Glomerular endothelial cell (primary cell): ENCODE measurements around the gene ENTREP3. TPM values are rescaled to one million over a fixed set of nuclear protein-coding genes. Genes with fewer than 3 reads are reported as not detected.
"Not testable (repeated sequence)": the region's sequence is repeated elsewhere in the genome, so short reads cannot be mapped to it uniquely, and the experiment has no call there.

Source experiments
- DNase-seq: peaks from one replicate; pipeline ENCODE4 v3.0.0-alpha.2; 2011; ENCODE audit warnings: low read depth, low spot score; ENCODE audit errors: extremely low read depth
- total RNA-seq: library from RNA; depleted of rRNA; stranded (reverse); fragments of >200 nt; gene quantifications from 2 replicates; pipeline ENCODE4 v1.2.3, GENCODE V29; 2015

Gene ENTREP3, protein sequence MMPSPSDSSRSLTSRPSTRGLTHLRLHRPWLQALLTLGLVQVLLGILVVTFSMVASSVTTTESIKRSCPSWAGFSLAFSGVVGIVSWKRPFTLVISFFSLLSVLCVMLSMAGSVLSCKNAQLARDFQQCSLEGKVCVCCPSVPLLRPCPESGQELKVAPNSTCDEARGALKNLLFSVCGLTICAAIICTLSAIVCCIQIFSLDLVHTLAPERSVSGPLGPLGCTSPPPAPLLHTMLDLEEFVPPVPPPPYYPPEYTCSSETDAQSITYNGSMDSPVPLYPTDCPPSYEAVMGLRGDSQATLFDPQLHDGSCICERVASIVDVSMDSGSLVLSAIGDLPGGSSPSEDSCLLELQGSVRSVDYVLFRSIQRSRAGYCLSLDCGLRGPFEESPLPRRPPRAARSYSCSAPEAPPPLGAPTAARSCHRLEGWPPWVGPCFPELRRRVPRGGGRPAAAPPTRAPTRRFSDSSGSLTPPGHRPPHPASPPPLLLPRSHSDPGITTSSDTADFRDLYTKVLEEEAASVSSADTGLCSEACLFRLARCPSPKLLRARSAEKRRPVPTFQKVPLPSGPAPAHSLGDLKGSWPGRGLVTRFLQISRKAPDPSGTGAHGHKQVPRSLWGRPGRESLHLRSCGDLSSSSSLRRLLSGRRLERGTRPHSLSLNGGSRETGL
- total RNA-seq, result 26.5 and 46.3 TPM in 2 replicates

DNA sequence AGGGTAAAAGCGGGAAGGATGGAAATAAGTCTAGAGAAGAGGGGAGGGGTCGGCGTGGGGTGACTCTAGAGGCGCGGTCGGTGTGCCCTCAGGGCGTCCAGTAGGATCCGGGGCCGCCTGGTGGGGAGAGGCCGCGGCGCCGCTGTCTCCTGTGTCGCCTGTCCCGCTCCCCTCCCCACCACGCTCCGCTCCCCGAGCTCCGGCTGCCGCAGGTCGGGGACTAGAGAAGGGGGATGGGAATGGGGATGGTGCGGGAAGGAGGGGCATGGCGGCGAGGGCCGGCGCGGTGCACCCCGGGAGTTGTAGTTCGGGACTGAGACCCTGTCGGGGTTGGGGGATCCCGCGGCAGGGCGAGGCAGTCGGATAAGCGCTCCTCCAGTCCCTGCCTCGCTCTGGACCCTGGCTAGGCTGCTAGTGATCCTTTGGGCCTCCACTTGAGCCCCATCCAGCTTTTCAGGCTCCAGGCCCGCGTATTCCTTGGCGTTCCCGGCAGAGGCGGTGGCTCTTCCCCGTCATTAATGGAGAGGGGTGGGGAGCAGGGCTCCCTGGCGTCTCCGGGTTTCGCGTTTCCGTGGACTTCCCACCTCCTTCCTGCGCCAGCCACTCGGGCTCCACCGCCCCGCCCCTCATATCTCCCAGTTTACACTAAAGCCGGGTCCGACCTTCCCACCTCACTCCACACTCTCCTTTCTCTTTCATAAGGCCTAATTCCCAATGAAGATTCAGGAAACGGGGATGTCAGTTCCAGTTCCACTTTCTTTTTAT lies at the start of gene ENTREP3:
Gene ENTREP3 (minus strand): TSS at position 241 of the 765 bp plus-strand sequence. CDS start 606 bp downstream, outside the sequence.
- DNase-seq, result no peak

- DNase-seq, result no peak
These were observed 49.3 kb upstream of the ENTREP3 start for GRCh38 chr1:155304558-155305063.

- no peak for DNase-seq
These were observed 46.1 kb upstream of the ENTREP3 start, which contains the start of gene PKLR for GRCh38 chr1:155301342-155301841. TSS of gene PKLR (minus strand) at chr1:155301438. CDS start at chr1:155301395, 43 bp downstream.

DNA sequence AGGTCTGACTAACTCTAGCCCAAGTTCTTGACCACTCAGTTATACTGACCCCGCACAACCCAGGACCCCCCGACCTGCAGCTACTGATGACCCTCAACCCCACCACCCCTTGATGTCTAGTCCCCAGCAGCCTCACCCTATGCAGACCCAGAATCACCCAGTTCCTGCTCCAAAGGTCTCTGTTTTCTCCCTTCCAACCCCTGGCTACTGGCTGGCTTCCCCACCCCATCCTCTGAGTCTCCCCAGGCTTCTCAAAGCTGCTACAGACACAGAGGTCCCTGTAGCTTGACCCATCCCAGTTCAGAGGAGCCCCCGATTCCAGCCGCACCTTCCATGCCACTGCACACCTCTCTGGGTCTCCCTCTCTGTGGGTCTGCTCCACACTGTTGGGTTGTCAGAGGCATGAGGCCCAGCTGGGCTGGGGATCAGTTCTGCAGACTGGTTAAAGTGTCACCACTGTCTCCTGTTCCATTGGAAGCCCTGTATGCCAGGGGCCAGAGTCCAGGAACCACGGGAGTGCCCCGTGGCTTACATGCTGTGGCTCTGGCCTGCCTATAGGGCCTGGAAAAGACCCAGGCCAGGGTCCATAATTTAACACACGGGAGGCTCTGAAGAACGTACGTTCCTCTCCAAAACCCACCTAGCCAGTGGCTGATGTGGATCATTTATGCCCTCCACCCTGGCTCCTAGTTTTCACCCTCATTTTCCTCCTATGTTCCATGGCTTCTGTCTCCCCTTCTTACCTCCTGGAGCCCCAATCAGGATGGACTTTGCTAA lies 45.5 kb upstream of the ENTREP3 start:
- DNase-seq, result no peak

DNA sequence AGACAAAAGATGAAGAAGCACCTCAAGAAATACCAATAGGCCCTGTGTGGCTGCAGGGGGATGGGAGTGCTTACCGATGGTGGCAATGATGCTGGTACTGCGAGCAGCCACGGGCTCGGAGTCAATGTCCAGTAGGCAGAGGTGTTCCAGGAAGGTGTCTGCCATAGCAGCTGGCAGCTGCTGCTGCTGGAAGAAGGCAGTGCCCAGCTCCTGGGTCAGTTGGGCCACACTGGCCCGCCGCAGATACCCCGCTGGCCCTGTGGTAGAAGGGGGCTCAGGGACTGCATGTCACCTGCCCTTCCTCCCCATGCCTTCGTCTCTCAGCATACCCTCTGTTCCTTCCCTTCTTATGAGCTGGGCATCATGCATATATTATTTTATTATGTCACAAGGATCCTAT lies 44.7 kb upstream of the ENTREP3 start:
- no peak for DNase-seq

- DNase-seq, result no peak
These were observed 42.1 kb upstream of the ENTREP3 start for GRCh38 chr1:155297384-155297783.

DNA sequence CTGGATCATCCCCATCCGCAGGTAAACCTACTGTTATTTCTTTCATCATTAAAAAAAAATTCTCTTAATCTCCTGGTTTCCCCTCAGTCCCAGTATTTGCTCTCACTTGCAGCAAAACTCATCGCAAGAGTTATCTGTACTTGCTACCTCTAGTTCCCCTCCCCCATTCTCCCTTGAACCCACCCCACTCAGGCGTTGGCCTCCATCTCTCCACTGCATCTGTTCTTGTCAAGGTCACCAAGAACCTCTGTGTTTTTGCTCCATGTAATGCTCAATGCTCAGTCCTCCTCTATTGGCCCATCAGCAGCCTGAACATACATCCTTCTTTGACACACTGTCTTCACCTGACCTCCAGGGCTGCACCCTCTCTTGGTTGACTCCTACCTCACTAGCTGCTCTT lies 41.4 kb upstream of the ENTREP3 start:
- DNase-seq, result no peak

- no peak for DNase-seq
These were observed 40.6 kb upstream of the ENTREP3 start for GRCh38 chr1:155295942-155296267.

DNA sequence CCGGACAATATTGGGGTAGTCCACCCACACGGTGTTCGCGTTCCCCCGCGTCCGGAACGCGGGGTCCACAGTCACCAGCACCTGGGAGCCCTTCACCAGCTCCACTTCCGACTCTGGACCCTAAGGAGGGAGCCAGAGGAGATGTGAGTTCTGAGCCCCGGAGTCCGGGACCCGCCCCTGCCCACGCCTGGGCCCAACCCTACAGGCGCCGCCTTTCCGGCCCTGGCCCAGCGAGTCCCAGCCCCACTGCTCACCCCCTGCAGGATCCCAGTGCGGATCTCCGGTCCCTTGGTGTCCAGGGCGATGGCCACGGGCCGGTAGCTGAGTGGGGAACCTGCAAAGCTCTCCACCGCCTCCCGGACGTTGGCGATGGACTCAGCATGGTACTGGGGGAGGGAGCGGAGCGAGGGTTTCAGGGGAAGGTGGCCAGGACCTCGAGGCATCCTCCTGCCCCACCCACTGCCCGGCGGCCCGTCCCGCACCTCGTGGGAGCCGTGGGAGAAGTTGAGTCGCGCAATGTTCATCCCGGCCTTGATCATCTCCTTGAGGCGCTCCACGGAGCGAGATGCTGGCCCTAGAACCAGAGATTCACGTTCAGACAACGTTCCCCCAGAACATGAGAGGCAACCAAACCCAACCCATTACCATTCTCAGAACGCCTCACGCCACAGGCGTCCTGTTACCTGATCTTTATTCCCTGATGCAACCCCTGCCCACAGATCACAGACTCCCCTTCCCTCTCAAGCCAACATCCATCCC lies 40.1 kb upstream of the ENTREP3 start:
- DNase-seq, result no peak

- no peak for DNase-seq
These were observed 39.4 kb upstream of the ENTREP3 start for GRCh38 chr1:155294520-155295182.

GRCh38 chr1:155293086-155293749 lies 37.9 kb upstream of the ENTREP3 start:
- DNase-seq, result no peak

DNA sequence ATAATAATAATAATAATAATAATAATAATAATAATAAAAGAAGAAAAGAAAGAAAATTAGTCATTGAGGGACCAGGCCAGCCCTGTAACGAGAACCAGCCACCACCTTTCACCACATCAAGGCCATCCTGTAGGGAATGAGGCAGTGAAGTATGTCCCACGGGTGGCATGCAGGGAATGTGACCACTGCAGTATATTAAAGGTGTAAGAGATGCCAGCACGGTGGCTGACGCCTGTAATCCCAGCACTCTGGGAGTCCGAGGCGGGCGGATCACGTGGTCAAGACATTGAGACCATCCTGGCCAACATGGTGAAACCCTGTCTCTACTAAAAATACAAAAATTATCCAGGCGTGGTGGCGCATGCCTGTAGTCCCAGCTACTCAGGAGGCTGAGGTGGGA lies 35.7 kb upstream of the ENTREP3 start:
- DNase-seq, result not testable (repeated sequence)

DNA sequence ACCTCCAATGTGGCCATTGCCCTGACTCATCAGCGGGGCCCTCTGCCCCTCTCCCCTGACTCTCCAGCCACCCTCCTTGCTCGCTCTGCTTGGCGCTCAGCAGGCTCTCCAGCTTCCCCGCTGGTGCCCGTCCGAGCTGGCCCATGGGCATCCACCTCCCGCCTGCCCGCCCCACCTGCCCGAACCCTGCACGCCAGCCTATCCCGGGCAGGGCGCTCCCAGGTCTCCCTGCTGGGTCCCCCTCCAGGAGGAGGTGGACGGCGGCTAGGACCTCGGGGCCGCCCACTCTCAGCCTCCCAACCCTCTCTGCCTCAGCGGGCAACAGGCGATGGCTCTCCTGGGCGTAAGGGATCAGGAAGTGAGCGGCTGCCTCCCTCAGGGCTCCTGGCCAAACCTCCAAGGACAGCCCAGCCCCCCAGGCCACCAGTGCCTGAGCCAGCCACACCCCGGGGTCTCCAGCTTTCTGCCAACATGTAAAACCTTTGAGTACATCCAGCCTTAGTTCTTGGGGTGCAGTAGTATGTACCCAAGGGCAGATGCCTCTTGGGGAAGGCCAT lies 32.8 kb upstream of the ENTREP3 start:
- DNase-seq, result no peak

DNA sequence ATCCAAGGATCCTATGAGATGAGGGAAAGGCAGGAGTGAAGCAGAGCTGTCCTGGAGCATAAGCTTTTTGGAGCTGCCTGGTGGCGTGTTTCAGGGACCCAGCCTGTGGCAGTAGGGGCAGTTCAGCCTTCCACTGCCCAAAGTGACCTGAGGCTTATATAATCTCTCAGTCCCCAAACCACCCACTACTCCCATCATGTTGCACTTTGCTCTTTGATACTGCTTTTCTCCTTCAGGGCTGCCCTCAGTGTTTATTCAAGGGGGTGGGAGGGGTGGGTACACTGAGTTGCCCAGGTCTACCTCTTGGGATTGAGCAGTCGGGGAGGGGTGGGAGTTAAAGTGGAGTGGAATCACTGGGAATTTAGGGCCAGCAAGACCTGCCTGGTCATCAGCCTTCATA lies 31.3 kb upstream of the ENTREP3 start:
- DNase-seq, result no peak

GRCh38 chr1:155285631-155286044 lies 30.4 kb upstream of the ENTREP3 start:
- no peak for DNase-seq

DNA sequence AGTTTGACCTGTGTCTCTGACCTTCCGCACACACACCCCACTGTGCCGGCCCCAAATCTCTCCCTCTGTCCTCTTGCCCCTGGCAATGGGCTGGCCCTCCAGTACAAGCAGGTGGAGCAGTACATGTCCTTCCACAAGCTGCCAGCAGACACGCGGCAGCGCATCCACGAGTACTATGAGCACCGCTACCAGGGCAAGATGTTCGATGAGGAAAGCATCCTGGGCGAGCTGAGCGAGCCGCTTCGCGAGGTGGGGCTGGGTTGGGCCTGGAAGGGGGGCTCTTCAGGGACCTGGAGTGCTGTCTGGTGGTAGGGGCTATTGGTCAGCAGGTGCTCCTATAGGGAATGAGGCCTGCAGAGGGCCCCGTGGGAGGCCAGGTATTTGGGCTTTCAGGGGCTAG lies 29.8 kb upstream of the ENTREP3 start:
- no peak for DNase-seq

GRCh38 chr1:155284476-155284875 lies 29.2 kb upstream of the ENTREP3 start:
- no peak for DNase-seq

DNA sequence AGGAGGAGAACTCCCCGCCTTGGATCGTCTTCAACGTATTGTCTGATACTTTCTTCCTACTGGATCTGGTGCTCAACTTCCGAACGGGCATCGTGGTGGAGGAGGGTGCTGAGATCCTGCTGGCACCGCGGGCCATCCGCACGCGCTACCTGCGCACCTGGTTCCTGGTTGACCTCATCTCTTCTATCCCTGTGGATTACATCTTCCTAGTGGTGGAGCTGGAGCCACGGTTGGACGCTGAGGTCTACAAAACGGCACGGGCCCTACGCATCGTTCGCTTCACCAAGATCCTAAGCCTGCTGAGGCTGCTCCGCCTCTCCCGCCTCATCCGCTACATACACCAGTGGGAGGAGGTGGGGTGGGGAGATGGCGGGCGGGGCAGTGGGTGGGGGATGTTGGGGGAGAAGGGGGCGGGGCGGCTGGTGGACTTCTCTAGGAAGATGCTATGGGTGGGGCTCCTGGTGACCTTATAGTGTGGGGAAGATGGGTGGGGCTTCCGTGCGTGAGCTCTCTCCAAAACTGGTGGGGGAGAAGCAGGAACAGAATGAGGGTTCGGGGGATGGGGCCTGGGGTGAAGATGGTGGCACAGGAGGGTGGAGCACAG lies 27.3 kb upstream of the ENTREP3 start:
- DNase-seq, result no peak
